Neutrophil (primary cell): ENCODE data around the gene KIAA1549.

Source experiments
- H3K27ac ChIP-seq: fragments of 200-600 bp; sonication (generic); 2 replicates; pipeline ENCODE4 v1.5.1; 2016; ENCODE audit warnings: mild to moderate bottlenecking, moderate library complexity
- H3K27me3 ChIP-seq: fragments of 200-600 bp; sonication (generic); 2 replicates; pipeline ENCODE4 v1.6.0; 2016; ENCODE audit warnings: mild to moderate bottlenecking
- H3K36me3 ChIP-seq: fragments of 200-600 bp; sonication (generic); 2 replicates; pipeline ENCODE4 v1.5.1; 2017
- H3K4me1 ChIP-seq, 2 experiments: fragments of 200-600 bp in 1 of 2; sonication (generic) in 1 of 2; 1 replicate in 1 of 2; 2 replicates in 1 of 2; pipeline versions ENCODE4 v1.5.1 to v1.6.1; 2013 to 2016; ENCODE audit warnings: low read depth in 1 of 2, low read length in 1 of 2, mild to moderate bottlenecking in 1 of 2, moderate library complexity in 1 of 2; ENCODE audit not compliant: control insufficient read depth in 1 of 2, insufficient read depth in 1 of 2
- H3K4me3 ChIP-seq, 2 experiments: fragments of 200-600 bp in 1 of 2; sonication (generic) in 1 of 2; 1 replicate in 1 of 2; 2 replicates in 1 of 2; pipeline ENCODE4 v1.5.1; 2013 to 2016; ENCODE audit warnings: low read depth in 1 of 2, low read length in 1 of 2, mild to moderate bottlenecking in 1 of 2, moderate library complexity in 1 of 2
- H3K9me3 ChIP-seq: fragments of 200-600 bp; sonication (generic); 2 replicates; pipeline ENCODE4 v1.5.1; 2016
- CTCF ChIP-seq: fragments of 200-600 bp; sonication (generic); IDR thresholded peaks from 2 replicates; pipeline ENCODE4 v1.5.1; 2016; ENCODE audit warnings: antibody characterized with exemption

KIAA1549 gene

GRCh38 chr7:138963675-138964074, 17.5 kb downstream of the KIAA1549 start:
- Histone ChIP-seq H3K4me1 (no peaks in the 10 kb centered on the region), H3K27ac (no peak overlapping the region), H3K9me3 (no peaks in the 10 kb centered on the region), H3K36me3 (no peaks in the 10 kb centered on the region), H3K4me3 (no peak overlapping the region), H3K27me3 (no peaks in the 10 kb centered on the region)
- TF ChIP-seq CTCF: no peak

GRCh38 chr7:138962561-138963270, 18.5 kb downstream of the KIAA1549 start:
- Histone ChIP-seq H3K4me3 (no peak overlapping the region), H3K36me3 (no peaks in the 10 kb centered on the region), H3K4me1 (no peaks in the 10 kb centered on the region), H3K27me3 (no peaks in the 10 kb centered on the region), H3K9me3 (no peaks in the 10 kb centered on the region), H3K27ac (no peak overlapping the region)
- TF ChIP-seq CTCF: no peak

- no peaks in the 10 kb centered on the region for H3K9me3 ChIP-seq
- no peaks in the 10 kb centered on the region for H3K27me3 ChIP-seq
- H3K4me3 ChIP-seq: no peak overlapping the region
- no peak for TF ChIP-seq CTCF
- H3K27ac ChIP-seq: no peak overlapping the region
- H3K36me3 ChIP-seq: no peaks in the 10 kb centered on the region
- H3K4me1 ChIP-seq: no peaks in the 10 kb centered on the region
Measured at GRCh38 chr7:138961159-138961558, 20.0 kb downstream of the KIAA1549 start.

GRCh38 chr7:138958391-138958956, 22.7 kb downstream of the KIAA1549 start:
- Histone ChIP-seq H3K27me3 (no peaks in the 10 kb centered on the region), H3K27ac (no peak overlapping the region), H3K9me3 (no peaks in the 10 kb centered on the region), H3K4me3 (no peak overlapping the region), H3K36me3 (no peaks in the 10 kb centered on the region), H3K4me1 (no peaks in the 10 kb centered on the region)
- no peak for TF ChIP-seq CTCF

GRCh38 chr7:138957753-138958390, 23.3 kb downstream of the KIAA1549 start:
- no peaks in the 10 kb centered on the region for H3K36me3 ChIP-seq
- no peak overlapping the region for H3K4me3 ChIP-seq
- no peaks in the 10 kb centered on the region for H3K27me3 ChIP-seq
- H3K9me3 ChIP-seq: no peaks in the 10 kb centered on the region
- TF ChIP-seq CTCF: no peak
- H3K27ac ChIP-seq: no peak overlapping the region
- no peaks in the 10 kb centered on the region for H3K4me1 ChIP-seq
